ENCODE data around the gene SPINT2.
A peak's percentile ranks its signal among the peaks of the same experiment; 100 is the strongest.
"Not testable (repeated sequence)": the region's sequence is repeated elsewhere in the genome, so short reads cannot be mapped to it uniquely, and the experiment has no call there.

The SPINT2 gene

DNA sequence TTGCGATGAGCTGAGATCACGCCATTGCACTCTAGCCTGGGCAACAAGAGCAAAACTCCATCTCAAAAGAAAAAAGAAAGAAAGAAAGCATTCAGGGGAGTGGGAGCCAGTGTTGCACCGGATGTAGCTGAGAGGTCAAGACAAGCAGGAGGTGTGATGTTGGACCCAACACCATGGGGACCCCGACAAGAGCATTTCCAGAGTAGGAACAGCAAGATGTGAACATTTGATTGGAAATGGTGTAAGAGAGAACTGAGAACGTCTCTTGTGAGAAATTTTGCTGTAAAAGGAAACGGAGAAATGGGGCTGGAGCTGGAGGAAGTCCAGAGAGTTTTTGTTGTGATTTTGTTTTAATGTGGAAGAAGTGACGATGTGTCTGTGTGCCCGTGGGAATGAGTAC, 24.6 kb upstream of the SPINT2 start:
- no peak for DNase-seq (ENCODE audit: low read depth in 4 of 4, low spot score in 1 of 4)

DNA sequence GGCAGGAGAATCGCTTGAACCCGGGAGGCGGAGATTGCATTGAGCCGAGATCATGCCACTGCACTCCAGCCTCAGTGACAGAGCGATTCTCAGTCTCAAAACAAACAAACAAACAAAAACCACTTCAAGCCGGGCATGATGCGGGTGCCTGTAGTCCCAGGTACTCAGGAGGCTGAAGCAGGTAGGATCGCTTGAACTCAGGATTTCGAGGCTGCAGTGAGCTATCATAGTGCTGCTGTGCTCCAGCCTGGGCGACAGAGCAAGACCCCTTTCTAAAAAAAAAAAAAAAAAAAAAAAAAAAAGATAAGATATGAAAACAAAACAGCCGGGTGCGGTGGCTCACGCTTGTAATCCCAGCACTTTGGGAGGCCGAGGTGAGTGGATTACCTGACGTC, 21.1 kb upstream of the SPINT2 start:
- DNase-seq (ENCODE audit: low read depth in 4 of 4, low spot score in 1 of 4): no peak

DNA sequence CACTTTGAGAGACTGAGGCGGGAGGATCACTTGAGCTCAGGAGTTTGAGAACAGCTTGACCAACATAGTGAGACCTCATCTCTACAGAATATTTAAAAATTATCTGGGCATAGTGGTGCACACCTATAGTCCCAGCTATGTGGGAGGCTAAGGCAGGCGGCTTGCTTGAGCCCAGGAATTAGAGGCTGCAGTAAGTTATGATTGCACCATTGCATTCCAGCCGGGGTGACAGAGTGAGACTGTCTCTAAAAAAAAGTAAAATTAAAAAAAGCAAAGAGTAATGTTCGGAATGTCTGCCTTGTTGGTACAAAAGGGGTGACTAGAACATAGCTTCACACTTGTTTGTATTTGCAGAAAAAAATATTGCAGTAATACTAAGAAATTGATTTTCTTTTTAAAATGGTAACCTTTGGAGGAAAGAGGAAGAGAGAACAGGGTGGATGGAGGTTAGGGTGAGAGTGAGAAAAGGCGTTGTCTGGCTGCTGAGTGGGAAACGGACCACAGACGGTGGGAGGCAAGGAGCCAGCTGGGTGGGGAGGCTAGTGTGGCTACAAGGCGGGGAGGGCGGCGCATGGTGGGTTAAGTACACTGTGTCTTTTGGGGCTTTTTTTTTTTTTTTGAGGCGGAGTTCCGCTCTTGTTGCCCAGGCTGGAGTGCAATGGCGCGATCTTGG, 18.4 kb upstream of the SPINT2 start:
- no peak for DNase-seq (ENCODE audit: low read depth in 4 of 4, low spot score in 1 of 4)

DNA sequence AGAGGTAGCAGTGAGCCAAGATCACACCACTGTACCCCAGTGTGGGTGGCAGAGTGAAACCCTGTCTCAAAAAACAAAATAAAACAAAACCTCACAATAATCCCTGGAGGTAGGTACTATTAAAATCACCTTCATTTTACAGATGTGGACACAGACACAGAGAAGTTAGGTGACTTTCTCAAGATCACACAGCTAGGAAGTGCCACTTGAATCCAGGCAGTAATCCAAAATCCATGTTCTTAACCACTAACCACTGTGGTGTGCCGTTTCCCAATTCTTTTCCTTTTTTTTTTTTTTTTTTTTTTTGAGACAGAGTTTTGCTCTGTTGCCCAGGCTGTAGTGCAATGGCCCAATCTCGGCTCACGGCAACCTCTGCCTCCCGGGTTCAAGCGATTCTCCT, 17.2 kb upstream of the SPINT2 start:
- no peak for DNase-seq (ENCODE audit: low read depth in 4 of 4, low spot score in 1 of 4)

- DNase-seq (ENCODE audit: low read depth in 4 of 4, low spot score in 1 of 4): no peak
Measured at GRCh38 chr19:38247734-38248268, 16.6 kb upstream of the SPINT2 start.

GRCh38 chr19:38248421-38248820, 16.0 kb upstream of the SPINT2 start:
- DNase-seq (ENCODE audit: low read depth in 4 of 4, low spot score in 1 of 4): no peak

- no peak for DNase-seq (ENCODE audit: low read depth in 4 of 4, low spot score in 1 of 4)
Measured at GRCh38 chr19:38250428-38250820, 13.9 kb upstream of the SPINT2 start.

DNA sequence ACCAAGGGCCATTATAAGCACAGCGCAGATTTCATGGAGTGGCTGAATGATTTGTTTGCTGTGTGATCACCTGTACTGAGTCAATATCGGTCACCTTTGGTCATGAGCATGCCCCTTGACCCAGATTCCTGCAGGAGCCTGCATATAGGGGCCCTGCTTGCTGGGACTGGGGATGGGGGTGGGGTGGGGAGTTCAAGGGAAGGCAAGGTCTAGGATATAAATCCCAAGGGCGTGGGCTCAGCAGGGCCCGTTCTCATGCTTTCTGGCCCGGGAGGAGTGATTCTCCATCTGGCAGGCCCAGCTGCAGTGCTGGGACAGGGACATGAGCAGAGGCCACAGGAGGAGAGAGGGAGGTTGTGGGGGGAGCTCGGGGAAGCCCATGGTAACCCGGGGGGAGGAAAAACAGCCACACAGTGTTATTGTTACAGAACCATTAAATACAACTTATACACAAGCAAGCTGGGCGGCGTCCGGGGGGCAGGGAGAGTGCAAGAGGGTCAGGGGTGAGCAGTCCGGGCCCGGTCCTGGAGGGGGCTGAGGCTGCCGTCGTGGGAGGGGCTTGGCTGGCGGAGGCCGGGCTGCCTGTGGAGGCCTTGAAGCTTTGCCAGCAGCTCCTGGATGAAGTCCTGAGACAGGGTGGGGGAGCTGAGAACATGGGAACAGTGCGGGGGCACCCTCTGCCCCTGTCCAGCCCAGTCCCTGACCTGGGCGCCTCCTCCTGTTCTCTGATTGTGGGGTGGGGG, 13.4 kb upstream of the SPINT2 start:
- DNase-seq (ENCODE audit: low read depth in 4 of 4, low spot score in 1 of 4): no peak

- DNase-seq (ENCODE audit: low read depth in 4 of 4, low spot score in 1 of 4): no peak
Measured at GRCh38 chr19:38251564-38252051, 12.8 kb upstream of the SPINT2 start.

- no peak for DNase-seq (ENCODE audit: low read depth in 4 of 4, low spot score in 1 of 4)
Measured at GRCh38 chr19:38252385-38252784, 12.0 kb upstream of the SPINT2 start.

DNA sequence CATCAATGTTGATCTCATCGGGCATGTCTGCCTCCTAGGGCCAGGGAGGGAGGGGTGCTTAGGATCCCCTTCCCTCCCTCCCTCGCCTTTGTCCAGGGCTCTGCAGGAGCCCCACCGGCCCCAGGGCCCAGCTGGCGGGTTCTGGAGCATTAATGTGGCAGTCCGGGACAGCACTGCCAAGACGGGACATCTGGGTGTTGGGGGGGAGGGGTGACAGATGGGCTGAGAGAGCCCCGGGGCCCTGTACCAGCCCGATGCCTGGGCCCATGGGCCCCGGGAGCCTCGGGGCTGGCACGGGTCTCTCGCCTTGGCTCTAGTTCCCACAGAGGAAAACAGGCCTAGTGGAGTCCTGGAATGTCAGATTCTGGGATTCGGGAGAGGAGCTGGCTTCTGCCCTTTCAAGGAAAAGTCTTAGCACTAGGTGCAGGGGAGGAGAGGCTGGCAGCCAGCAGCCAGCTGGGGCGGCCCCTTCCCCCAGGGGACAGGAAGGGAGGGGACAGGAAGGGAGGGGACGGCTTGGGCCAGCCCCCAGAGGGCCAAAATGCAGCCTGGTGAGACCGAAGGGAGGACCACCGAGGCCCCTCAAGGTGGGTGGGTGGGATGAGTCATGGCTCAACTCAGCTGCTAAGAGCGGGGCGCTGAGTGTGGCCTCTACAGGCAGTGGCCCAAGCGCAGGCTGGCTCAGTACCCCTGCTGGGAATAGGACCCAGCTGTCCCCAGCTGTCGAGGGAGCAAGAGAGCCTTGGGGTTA, 11.3 kb upstream of the SPINT2 start:
- DNase-seq (ENCODE audit: low read depth in 4 of 4, low spot score in 1 of 4): no peak

- no peak for DNase-seq (ENCODE audit: low read depth in 4 of 4, low spot score in 1 of 4)
Measured at GRCh38 chr19:38253788-38254187, 10.6 kb upstream of the SPINT2 start.

DNA sequence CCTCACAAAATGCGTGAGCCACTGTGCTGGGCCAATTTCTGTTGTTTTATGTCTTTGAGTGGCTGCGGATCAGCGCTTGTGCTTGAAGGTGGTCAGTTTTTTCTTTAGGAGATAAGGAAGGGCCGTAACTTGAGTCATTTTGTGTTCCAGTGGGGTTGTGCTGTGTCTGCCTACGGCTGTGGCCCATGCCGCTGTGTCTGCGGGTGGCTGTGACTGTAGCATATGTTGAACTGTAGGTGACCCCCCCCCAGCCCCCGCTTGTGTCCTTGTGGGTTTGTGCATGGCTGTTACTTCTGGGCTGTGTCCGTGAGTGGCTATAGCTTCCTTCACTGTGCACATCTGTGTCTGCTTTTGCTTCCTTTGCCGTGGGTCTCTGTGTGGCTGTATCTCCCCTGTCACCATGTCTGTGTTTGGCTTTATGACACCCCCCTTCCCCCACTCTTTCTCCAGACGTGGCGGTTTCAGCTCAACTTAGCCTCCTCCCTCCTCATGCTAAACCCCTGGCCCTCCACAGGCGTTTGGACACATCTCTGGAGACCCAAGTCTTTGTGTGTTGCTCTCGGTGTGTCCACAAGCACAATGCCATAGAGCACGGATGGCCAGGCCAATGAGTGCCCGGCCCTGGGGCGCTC, 8.9 kb upstream of the SPINT2 start:
- no peak for DNase-seq (ENCODE audit: low read depth in 4 of 4, low spot score in 1 of 4)

GRCh38 chr19:38261942-38262341, 2.4 kb upstream of the SPINT2 start:
- not testable (repeated sequence) for DNase-seq (ENCODE audit: low read depth in 4 of 4, low spot score in 1 of 4)

- DNase-seq (ENCODE audit: low read depth in 4 of 4, low spot score in 1 of 4): no peak
Measured at GRCh38 chr19:38262585-38263268, 1.6 kb upstream of the SPINT2 start.

DNA sequence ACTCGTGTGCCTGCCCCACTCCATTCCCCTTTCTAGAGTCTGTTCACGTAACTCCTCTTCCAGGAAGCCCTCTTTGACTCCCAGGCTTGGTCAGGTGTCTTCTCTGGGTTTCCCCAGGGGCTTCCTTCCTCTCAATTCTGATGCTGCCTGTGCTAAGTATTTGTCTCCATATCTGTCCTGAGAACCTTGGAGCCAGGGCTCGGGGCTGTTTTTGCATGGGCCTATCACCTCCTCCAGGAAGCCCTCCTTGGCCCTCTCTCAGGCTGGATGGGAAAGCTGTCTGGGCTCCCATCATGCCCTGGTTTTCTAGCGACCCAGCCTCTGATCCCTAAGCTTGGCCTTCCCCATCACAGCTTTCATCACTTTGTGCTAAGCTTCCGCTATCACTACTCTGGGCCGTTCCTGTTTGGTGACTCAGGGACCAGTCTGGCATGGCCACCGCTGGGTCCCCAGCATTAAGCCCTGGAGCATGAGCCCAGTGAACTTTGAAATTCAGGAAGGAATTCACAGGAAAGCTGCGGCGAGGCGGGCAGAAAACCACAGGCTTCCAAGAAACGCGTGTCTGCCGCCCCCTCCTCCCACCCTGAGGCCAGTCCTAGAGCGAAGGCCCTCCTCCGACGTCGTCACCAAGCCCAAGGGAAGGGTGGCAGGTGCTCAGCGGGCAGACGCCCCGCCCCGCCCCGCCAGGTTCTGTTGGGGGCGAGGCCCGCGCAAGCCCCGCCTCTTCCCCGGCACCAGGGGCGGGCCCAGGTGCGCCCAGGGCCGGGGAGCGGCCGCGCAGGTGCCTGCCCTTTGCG, 486 bp upstream of the SPINT2 start:
- DNase-seq (ENCODE audit: low read depth in 4 of 4, low spot score in 1 of 4): peak in 2 of 4 experiments; percentile 29 to 71

- DNase-seq (ENCODE audit: low read depth in 4 of 4, low spot score in 1 of 4): no peak
Measured at GRCh38 chr19:38265213-38265861, 964 bp downstream of the SPINT2 start.

DNA sequence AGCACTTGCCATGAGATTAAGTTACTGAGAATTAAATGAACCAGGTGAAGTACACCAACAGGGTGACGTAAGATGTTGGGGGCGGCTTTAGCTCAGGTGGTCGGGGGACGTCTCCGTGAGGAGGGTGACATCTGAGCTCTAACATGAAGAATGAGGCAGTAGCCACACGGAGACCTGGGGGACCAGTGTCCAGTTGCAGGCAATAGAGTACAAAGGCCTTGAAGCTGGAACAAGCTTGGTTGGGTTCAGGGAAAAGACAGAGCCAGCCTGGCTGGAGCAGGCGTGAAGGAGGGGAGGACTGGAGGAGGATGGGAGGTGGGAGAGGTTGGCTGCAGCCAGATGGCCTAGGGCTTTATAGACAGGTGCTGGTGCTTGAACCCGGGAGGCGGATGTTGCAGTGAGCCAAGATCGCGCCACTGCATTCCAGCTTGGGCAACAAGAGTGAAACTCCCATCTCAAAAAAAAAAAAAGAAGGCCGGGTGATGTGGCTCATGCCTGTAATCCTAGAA, 1.6 kb downstream of the SPINT2 start:
- DNase-seq (ENCODE audit: low read depth in 4 of 4, low spot score in 1 of 4): no peak

DNA sequence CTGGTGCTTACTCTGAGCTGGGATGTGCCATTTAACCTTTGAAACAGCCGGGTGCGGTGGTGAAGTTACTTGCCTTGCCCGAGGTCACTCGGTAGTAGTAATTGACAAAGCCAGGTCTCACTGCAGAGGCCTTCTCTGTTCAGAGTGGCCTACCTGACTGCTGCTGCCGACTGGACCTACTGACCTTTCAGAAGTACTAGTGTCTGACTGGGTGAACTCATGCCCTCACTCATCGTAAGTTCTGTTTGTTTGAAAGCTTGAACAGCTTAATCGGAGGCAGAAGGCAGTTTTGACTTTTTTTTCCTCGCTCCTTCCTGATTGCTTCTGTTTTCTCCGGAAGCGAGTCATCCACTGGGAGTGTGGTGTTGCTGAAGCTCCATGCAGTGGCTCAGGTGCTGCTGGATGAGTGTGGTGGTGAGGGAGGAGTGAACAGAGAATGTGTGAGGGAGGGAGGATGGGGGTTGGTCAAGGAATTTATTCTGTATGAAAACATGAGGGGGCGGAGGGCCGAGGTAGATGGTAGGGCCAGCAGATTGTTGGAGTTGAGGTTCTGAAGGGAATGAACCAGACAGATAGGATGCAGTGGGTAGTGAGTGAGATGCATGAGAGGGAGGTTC, 2.7 kb downstream of the SPINT2 start:
- DNase-seq (ENCODE audit: low read depth in 4 of 4, low spot score in 1 of 4): no peak
